NCI-H2029 (cell line): Measurements from ENCODE around the gene DCC.

ENCODE experiments used
- DNase-seq: peaks from one replicate; lab custom pipeline; 2025; lab: John Stamatoyannopoulos, UW

The DCC gene

DNA sequence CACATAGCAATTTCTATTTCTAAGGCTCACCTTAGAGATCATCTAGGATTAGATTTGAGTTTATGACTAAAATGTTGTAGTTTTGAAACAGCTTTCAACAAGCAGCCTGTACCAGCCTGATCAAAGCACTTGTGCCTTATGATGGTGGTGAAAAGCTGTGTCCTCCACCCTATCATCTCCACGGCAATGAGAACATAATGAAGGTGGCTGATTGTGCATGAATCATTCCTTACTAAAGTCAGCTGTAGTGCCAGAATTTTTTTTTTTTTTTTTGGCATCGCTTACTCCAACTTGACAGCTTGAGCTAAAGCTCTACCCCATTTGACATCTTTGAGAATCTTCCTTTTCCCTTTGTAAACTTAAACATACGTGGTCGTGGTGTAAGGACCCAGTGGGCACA, 86.0 kb downstream of the DCC start:
- no peak for DNase-seq

- no peak for DNase-seq
Measured at GRCh38 chr18:52426462-52426861, 86.5 kb downstream of the DCC start.

GRCh38 chr18:52427521-52428175, 87.7 kb downstream of the DCC start:
- no peak for DNase-seq

- DNase-seq = no peak
Measured at GRCh38 chr18:52431683-52432082, 91.7 kb downstream of the DCC start.

DNA sequence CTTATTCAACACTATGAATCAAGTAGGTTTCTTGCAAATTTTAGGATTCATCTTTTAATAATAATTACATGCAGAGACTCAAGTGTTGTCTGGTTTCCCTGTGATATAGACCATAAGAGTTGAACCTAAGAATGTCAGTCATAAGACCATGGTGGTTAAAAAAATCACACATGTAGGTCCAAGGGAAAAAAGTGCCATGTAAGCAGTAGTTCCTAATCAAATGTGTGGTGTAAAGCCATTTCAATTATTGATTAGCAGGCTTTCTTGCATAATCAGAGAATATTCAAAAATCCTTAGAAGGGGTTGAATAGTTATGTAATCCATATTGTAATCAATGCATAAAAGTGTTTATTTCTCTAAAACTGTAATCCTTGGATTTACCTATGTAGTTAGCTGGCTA, 93.8 kb downstream of the DCC start:
- DNase-seq = no peak

GRCh38 chr18:52435301-52435700, 95.3 kb downstream of the DCC start:
- DNase-seq = no peak

- DNase-seq = no peak
Measured at GRCh38 chr18:52437161-52437560, 97.2 kb downstream of the DCC start.

GRCh38 chr18:52439457-52439856, 99.5 kb downstream of the DCC start:
- no peak for DNase-seq

GRCh38 chr18:52441794-52442193, 101.8 kb downstream of the DCC start:
- no peak for DNase-seq

DNA sequence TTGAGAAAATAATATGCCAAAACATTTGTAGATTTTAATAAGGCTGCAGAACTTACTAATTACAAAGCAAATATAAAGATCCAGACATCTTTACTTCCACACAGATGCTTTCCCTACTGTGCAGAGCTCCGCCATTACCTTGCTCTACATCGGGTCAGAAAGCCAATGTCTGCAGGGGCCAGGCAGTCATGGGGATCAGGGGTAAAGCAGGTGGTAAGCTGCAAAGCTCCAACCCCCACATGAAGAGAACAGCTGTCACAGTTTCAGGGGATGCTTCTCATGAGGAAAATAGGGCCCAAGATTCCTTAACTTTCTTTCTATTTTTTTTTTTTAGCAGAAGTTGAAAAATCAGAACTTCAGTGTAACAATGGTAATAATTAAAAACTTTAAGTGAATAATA, 102.7 kb downstream of the DCC start:
- DNase-seq = no peak

DNA sequence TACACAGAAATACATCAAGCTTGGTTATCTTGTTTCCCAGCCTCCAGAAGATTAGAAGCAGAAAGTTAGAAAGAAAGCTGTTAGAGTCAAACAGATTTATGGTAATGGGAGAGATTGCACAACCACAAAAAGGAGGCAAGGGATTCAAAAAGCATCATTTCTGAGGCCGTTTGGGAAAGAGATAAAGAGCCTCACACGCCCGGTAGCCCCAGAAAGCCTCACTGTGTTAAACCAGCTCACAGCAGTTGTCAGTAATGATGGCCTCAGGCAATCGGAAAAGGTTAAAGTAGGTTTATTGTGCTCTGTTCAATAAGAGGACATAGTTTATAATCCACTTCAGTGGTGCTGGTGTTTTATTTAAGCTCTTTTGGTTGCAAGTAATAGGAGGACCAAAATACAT, 111.3 kb downstream of the DCC start:
- DNase-seq = no peak

- no peak for DNase-seq
Measured at GRCh38 chr18:52451851-52452250, 111.9 kb downstream of the DCC start.

GRCh38 chr18:52452427-52452826, 112.4 kb downstream of the DCC start:
- no peak for DNase-seq

GRCh38 chr18:52459890-52460289, 119.9 kb downstream of the DCC start:
- no peak for DNase-seq

DNA sequence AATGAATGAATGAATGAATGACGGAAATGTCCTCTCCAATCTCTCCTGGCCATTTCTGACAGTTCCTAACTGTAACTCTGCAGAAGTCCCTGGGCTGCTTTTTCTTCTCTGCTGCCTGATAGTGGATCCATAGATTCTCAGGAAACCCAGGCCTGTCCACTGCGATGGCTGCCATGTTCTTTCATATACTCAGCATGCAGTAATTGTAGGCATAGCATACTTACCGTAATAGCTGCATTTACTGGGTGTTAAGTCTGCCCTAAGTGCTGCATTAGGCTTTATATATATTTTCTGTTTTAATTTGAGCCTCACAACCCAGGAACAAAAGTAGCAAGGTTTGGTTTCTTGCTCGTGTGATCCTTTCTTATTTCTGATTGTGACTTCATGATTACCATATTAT, 122.9 kb downstream of the DCC start:
- DNase-seq = no peak

DNA sequence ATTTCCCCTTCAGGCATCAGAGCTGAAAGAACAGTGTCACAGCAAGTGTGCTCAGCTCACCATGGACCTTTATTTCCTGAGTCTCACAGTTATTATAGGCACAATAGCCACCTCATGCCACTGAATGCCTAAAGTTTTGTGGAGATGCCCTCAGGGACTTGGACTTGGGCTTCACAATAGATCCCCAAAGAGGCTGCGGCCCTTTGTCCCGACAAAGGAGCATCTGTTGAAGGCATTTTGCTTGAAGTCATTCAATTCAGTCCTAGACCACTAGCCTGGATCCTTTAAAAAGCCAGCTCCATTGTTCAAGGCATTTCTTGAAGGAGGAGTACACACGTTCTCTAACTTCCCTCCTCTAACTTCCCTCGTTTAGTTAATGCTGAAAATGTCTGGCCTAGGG, 125.4 kb downstream of the DCC start:
- no peak for DNase-seq

GRCh38 chr18:52468496-52468895, 128.5 kb downstream of the DCC start:
- no peak for DNase-seq

DNA sequence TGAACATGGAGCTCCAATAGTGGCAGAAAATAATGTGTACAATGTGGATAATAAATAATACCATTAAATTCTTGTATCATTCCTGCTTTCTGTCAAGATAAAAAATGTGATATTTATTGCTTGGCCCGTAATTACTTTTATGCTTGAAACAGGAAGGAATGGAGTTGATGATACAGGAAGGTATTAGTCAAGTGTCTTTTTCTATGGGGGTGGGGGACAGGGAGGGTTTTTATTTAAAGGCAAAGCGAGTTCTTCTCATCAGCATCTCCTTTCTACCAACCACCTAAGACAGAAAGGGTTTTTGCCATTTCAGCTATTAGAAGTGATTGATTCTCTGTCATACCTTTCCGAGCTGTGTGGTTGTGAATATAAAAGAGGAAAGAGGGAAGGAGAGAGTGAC, 135.3 kb downstream of the DCC start:
- no peak for DNase-seq

GRCh38 chr18:52481116-52481515, 141.1 kb downstream of the DCC start:
- no peak for DNase-seq

DNA sequence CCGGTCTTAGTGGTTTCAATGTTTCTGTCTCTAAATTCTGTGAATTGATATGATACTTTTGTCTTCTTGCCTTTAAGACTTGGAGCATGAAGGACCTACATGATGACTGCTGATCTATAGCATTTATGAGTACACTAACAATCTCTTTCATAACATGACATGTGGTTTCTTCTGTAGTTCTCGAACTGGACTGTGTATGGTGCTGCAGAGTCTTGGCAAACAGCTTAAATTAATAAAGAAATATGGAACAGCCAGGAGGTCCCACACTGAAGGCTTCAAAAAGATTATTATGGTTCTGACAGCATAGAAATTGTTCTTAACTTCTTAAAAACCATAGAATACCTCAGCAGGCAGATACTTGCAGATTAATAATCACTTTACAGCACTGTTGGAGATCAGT, 145.0 kb downstream of the DCC start:
- DNase-seq = no peak

DNA sequence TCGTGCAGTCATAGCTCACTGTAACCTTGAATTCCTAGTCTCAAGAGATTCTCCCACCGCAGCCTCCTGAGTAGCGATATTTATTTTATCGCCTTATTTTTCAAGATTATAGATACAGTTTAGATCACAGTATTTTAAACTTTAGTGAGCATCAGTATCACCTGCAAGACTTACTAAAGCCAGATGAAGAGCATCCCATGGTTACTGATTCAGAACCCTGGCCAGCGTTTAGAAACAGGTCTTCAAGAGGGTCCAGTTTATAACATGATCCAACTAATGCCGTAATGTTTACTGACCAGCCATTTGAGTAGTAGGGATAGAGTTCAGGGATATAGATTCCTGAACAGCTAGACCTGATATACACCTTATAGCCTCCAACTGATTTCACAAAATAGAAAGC, 146.1 kb downstream of the DCC start:
- DNase-seq = no peak

DNA sequence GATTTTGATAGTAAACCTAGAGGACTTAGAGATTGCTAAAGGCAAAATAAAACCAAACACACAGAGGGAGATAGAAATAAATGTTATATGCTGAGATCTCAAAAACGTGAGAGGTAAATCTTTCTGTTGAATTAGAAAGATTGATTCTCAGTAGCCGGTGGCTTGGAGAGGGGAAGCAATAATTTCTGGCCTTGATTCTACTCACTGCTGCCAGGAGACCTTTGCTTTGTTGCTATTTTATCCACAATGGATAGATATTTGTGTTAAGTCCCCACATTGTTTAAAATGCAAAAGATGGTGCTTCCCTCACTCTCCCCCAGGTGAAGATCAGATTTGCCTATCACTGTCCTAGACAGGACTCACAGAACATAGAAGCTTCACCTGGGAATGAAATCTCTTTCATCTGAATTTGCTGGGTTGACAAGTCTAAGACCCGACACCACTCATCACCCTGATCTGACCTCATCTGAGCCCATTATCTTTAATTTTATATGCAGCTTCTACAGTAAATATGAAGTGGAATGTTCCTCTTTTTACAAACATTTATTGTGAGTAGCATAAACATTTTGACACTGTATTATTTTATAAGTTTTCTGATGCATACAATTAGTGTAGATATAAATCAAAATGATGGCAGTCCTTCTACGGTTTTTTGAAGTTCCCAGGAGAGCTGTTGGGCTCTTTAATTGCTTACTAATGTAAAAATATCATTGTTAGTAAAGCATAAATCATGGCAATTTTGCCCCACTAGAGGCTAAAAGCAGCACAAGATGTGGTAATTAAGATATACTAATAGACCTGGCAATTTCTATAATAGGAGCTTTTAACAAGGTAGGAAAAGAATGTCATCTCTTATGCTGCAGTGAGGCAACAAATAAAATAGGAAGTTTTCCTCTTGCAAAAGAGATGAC, 149.7 kb downstream of the DCC start:
- no peak for DNase-seq

- DNase-seq = no peak
Measured at GRCh38 chr18:52496426-52496825, 156.4 kb downstream of the DCC start.

DNA sequence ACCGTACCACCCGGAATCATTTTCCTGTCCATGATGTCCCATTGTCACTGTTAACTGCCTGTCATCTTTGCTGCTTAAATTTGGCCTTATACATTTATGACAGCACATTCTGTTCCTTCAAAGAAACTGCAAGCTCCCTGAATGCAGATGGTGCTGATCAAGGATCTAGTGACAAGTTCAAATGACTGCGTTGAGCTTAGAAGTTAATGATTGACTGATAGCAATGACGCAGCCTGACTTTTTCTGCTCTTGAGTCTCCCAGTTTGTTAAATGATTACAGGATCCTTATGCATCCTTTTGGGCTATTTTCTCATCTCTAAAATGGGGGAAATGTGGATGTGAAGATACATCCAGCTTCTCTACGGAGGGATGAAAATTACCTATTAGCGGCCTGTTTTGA, 159.0 kb downstream of the DCC start:
- DNase-seq = no peak
